OCI-LY3 (cell line): ENCODE data around the gene MRPL12.
A peak's percentile ranks its signal among the peaks of the same experiment; 100 is the strongest.

Experiments used
- H2AFZ ChIP-seq: fragments of 200-600, 300-600 bp; shearing (Covaris generic); 2 replicates; pipeline ENCODE4 v1.6.0; 2014; ENCODE audit warnings: antibody characterized with exemption, low read depth, low read length
- H3K27ac ChIP-seq: fragments of 200-600, 300-600 bp; sonication (generic); 2 replicates; pipeline ENCODE4 v1.5.1; 2014; ENCODE audit warnings: mild to moderate bottlenecking, low read length, moderate library complexity, mixed read lengths
- H3K27me3 ChIP-seq: fragments of 200-600, 300-600 bp; sonication (generic); 2 replicates; pipeline ENCODE4 v1.6.1; 2014; ENCODE audit warnings: low read depth, low read length, mixed read lengths
- H3K36me3 ChIP-seq: fragments of 200-600, 300-600 bp; sonication (generic); replicated peaks from 2 replicates; pipeline ENCODE3; 2014; ENCODE audit warnings: low read depth, low read length, mixed read lengths
- H3K4me1 ChIP-seq: fragments of 300-600, 200-600 bp; sonication (generic); 2 replicates; pipeline ENCODE4 v1.6.1; 2014; ENCODE audit warnings: low read length, mixed read lengths
- H3K4me2 ChIP-seq: fragments of 200-600, 300-600 bp; sonication (generic); 2 replicates; pipeline ENCODE4 v1.6.1; 2014; ENCODE audit warnings: low read length, mixed read lengths
- H3K4me3 ChIP-seq: fragments of 300-600, 200-600 bp; sonication (generic); 2 replicates; pipeline ENCODE4 v1.5.1; 2014; ENCODE audit warnings: antibody characterized with exemption, mild to moderate bottlenecking, low read length, moderate library complexity
- H3K79me2 ChIP-seq: fragments of 300-600, 200-600 bp; shearing (Covaris generic); 2 replicates; pipeline ENCODE4 v1.6.1; 2014; ENCODE audit warnings: mild to moderate bottlenecking, low read length, mixed read lengths
- H3K9ac ChIP-seq: fragments of 300-600, 200-600 bp; shearing (Covaris generic); 2 replicates; pipeline ENCODE4 v1.6.0; 2014; ENCODE audit warnings: mild to moderate bottlenecking, low read length, moderate library complexity
- H3K9me3 ChIP-seq: fragments of 200-600, 300-600 bp; shearing (Covaris generic); 2 replicates; pipeline ENCODE4 v1.6.1; 2014; ENCODE audit warnings: low read length, mixed read lengths; ENCODE audit not compliant: insufficient read depth
- H4K20me1 ChIP-seq: fragments of 200-600, 300-600 bp; sonication (generic); 2 replicates; pipeline ENCODE4 v1.6.1; 2016; ENCODE audit warnings: low read length, mixed read lengths; ENCODE audit not compliant: insufficient read depth
- EZH2phosphoT487 ChIP-seq: fragments of 200-600 bp; shearing (Covaris generic); IDR thresholded peaks from 2 replicates; pipeline ENCODE4 v1.6.1; 2018; ENCODE audit warnings: antibody characterized with exemption, mixed run types, low read depth
- TF ChIP-seq, protein P1 (sequence below): fragments of 200-600, 300-600 bp; sonication (generic); IDR thresholded peaks from 2 replicates; pipeline ENCODE4 v1.5.1; 2014; ENCODE audit warnings: antibody characterized with exemption, low read length, low read depth

The MRPL12 gene

DNA sequence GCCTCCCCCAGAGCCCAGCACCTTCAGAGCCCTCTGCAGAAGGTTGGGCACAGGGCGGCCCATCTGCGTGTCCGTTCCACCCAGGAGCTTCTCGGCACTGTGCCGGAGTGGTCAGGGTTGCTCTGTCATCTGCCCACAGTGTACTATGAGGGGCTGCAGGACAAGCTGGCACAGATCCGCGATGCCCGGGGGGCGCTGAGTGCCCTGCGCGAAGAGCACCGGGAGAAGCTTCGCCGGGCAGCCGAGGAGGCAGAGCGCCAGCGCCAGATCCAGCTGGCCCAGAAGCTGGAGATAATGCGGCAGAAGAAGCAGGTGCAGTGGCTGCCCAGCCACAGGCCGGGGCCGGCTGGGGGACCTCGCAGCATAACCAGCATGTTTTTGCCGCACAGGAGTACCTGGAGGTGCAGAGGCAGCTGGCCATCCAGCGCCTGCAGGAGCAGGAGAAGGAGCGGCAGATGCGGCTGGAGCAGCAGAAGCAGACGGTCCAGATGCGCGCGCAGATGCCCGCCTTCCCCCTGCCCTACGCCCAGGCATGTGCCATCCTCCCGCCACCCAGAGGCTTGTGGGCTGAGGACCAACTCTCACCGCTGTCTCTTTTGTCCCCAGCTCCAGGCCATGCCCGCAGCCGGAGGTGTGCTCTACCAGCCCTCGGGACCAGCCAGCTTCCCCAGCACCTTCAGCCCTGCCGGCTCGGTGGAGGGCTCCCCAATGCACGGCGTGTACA, 6.8 kb upstream of the MRPL12 start:
- H3K4me2 ChIP-seq: no peak overlapping the region
- H3K27me3 ChIP-seq: no peaks in the 10 kb centered on the region
- no peak overlapping the region for H3K27ac ChIP-seq
- no peak for TF ChIP-seq EZH2phosphoT487
- TF ChIP-seq, protein P1, sequence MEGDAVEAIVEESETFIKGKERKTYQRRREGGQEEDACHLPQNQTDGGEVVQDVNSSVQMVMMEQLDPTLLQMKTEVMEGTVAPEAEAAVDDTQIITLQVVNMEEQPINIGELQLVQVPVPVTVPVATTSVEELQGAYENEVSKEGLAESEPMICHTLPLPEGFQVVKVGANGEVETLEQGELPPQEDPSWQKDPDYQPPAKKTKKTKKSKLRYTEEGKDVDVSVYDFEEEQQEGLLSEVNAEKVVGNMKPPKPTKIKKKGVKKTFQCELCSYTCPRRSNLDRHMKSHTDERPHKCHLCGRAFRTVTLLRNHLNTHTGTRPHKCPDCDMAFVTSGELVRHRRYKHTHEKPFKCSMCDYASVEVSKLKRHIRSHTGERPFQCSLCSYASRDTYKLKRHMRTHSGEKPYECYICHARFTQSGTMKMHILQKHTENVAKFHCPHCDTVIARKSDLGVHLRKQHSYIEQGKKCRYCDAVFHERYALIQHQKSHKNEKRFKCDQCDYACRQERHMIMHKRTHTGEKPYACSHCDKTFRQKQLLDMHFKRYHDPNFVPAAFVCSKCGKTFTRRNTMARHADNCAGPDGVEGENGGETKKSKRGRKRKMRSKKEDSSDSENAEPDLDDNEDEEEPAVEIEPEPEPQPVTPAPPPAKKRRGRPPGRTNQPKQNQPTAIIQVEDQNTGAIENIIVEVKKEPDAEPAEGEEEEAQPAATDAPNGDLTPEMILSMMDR: no peak
- H3K79me2 ChIP-seq: peaks cover 27% of the 10 kb centered on the region
- H3K9ac ChIP-seq: no peak overlapping the region
- H2AFZ ChIP-seq: no peak overlapping the region
- no peaks in the 10 kb centered on the region for H4K20me1 ChIP-seq
- H3K36me3 ChIP-seq: peaks cover 39% of the 10 kb centered on the region
- H3K9me3 ChIP-seq: no peaks in the 10 kb centered on the region
- H3K4me1 ChIP-seq: peaks cover 6% of the 10 kb centered on the region
- H3K4me3 ChIP-seq: no peak overlapping the region

DNA sequence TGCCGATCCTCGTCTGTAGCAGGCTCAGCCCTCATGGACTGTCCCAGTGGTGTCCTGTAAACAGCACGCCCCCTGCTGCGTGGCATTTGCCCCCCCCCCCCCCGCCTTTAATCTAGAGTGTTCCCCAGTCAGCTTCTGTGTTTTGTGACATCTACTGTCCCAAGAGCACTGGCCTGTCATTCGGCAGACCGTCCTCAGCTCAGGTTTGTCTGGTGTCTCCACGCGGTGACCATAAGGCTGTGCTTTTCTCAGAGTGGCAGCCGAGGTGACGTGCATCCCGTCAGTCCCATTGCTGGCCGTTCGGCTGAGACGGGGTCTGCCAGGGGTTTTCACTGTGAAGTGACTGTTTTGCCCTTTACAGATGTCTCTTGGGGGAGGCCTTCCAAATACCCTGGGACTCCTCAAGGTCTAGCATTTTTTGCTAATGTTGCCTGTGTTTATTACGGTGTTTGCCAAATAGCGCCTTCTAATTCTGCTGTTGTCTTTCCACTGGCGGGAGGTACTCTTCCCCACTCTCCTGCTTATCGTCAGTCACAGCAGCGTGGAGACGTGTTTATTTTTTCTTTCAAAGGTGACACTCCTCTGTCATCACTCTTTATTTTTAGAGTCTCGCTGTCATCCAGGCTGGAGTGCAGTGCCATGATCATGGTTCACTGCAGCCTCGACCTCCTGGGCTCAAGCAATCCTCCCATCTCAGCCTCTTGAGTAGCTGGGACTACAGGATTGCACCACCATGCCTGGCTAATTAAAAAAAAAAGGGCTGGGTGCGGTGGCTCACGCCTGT, 5.7 kb upstream of the MRPL12 start:
- Histone ChIP-seq H3K4me1 (peaks cover 12% of the 10 kb centered on the region), H3K4me2 (no peak overlapping the region), H3K79me2 (peaks cover 38% of the 10 kb centered on the region), H3K9ac (no peak overlapping the region), H3K36me3 (peaks cover 41% of the 10 kb centered on the region), H3K27me3 (no peaks in the 10 kb centered on the region), H3K9me3 (no peaks in the 10 kb centered on the region), H3K4me3 (no peak overlapping the region), H4K20me1 (peaks cover 6% of the 10 kb centered on the region), H3K27ac (no peak overlapping the region), H2AFZ (no peak overlapping the region)
- TF ChIP-seq EZH2phosphoT487: no peak
- TF ChIP-seq, protein P1: no peak

DNA sequence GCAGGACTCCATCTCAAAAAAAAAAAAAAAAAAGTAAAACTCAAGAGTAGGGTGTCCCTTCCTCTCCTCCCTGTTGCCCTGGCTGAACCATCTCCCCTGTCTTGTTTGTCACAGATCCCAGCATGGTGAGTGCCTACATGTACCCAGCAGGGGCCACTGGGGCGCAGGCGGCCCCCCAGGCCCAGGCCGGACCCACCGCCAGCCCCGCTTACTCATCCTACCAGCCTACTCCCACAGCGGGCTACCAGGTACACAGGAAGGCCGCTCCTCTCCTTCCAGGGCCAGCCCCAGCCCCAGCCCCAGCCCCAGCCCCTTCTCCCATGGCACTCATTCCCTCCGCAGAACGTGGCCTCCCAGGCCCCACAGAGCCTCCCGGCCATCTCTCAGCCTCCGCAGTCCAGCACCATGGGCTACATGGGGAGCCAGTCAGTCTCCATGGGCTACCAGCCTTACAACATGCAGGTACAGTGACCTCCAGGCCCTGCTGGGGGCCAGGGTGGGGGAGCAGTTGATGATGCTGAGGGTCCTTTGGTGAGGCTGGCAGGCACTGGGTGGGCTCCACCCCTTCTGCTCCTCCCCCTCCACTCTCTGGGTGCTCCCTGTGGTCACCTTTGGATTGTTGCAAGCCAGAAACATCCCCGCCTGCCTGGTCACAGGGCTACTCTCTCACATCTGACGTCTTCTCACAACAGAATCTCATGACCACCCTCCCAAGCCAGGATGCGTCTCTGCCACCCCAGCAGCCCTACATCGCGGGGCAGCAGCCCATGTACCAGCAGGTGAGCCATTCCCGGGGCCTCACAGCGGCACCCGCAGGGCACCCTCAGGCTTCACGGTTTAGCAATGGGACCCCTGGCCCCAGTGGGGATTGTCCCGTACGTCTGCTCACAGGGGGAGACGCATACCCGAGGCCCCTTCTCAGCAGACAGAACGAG, 2.5 kb upstream of the MRPL12 start:
- H3K27ac ChIP-seq: no peak overlapping the region
- H3K79me2 ChIP-seq: peaks cover 66% of the 10 kb centered on the region
- no peak overlapping the region for H3K4me3 ChIP-seq
- H3K9me3 ChIP-seq: no peaks in the 10 kb centered on the region
- 0 out of 2 replicates have a peak overlapping the region, but pooled peaks have one; percentile 88 for H3K4me2 ChIP-seq
- peaks cover 19% of the 10 kb centered on the region for H3K4me1 ChIP-seq
- no peaks in the 10 kb centered on the region for H3K27me3 ChIP-seq
- TF ChIP-seq, protein P1: no peak
- TF ChIP-seq EZH2phosphoT487: no peak
- H2AFZ ChIP-seq: no peak overlapping the region
- peaks cover 6% of the 10 kb centered on the region for H4K20me1 ChIP-seq
- no peak overlapping the region for H3K9ac ChIP-seq
- peaks cover 45% of the 10 kb centered on the region for H3K36me3 ChIP-seq
